ENCODE data around the gene BSPRY. TPM values are rescaled to one million over a fixed set of nuclear protein-coding genes. Genes with fewer than 3 reads are reported as not detected.

Gene BSPRY
- total RNA-seq, 5 donors from 2014 or later (not counting 1 experiment from before 2014, with no cell fraction given), result 0.15 to 0.85 (median 0.26) TPM

GRCh38 chr9:113370806-113371325, 21.5 kb downstream of the BSPRY start:
- H3K4me1 ChIP-seq (ENCODE audit: control insufficient read depth in 1 of 2, extremely low read depth in 1 of 2, insufficient read depth in 2 of 2, low read length in 2 of 2), result peaks cover 0 to 9% of the 10 kb centered on the region in 2 experiments
- H3K4me3 ChIP-seq (ENCODE audit: control insufficient read depth in 1 of 2, extremely low read depth in 1 of 2, low read length in 1 of 2), result no peak overlapping the region
- no peak for ATAC-seq (replicated peaks in 1 of 4)
- Mint-ChIP-seq H3K36me3 (peaks cover 6% of the 10 kb centered on the region), H3K27ac (no peak overlapping the region), H3K27me3 (peaks cover 0 to 9% of the 10 kb centered on the region in 2 donors), H3K9me3 (no peaks in the 10 kb centered on the region), H3K4me3 (no peak overlapping the region), H3K4me1 (peaks cover 13 to 17% (median 13%) of the 10 kb centered on the region in 3 donors)
- ChIA-PET CTCF (no interaction called here), POLR2A (no interaction called here)
- H3K9me3 ChIP-seq, result no peaks in the 10 kb centered on the region
- peaks cover 7 to 28% of the 10 kb centered on the region in 2 donors for H3K36me3 ChIP-seq (ENCODE audit: control insufficient read depth in 2 of 2, extremely low read depth in 1 of 2, insufficient read depth in 1 of 2, low read length in 1 of 2)
- H3K27me3 ChIP-seq (replicated peaks in 1 of 2; ENCODE audit: control insufficient read depth in 2 of 2, extremely low read depth in 1 of 2, insufficient read depth in 2 of 2, low read length in 1 of 2), result no peaks in the 10 kb centered on the region
- WGBS (ENCODE audit: insufficient coverage), result 97% methylated on average over 8 of the region's 8 CpGs
- no peak overlapping the region for H3K27ac ChIP-seq (ENCODE audit: low read length)
- DNase-seq, result no peak

- POLR2A ChIA-PET, result no interaction called here
- no peaks in the 10 kb centered on the region for H3K9me3 ChIP-seq
- Mint-ChIP-seq H3K4me1 (peaks cover 13 to 17% (median 13%) of the 10 kb centered on the region in 3 donors), H3K27ac (no peak overlapping the region), H3K9me3 (no peaks in the 10 kb centered on the region), H3K27me3 (peaks cover 0 to 9% of the 10 kb centered on the region in 2 donors), H3K36me3 (peaks cover 6% of the 10 kb centered on the region), H3K4me3 (no peak overlapping the region)
- peaks cover 7 to 28% of the 10 kb centered on the region in 2 donors for H3K36me3 ChIP-seq (ENCODE audit: control insufficient read depth in 2 of 2, extremely low read depth in 1 of 2, insufficient read depth in 1 of 2, low read length in 1 of 2)
- no peak for DNase-seq
- WGBS (ENCODE audit: insufficient coverage), result 94% methylated on average over 3 of the region's 5 CpGs
- H3K4me1 ChIP-seq (ENCODE audit: control insufficient read depth in 1 of 2, extremely low read depth in 1 of 2, insufficient read depth in 2 of 2, low read length in 2 of 2), result peaks cover 0 to 17% of the 10 kb centered on the region in 2 experiments
- H3K27me3 ChIP-seq (replicated peaks in 1 of 2; ENCODE audit: control insufficient read depth in 2 of 2, extremely low read depth in 1 of 2, insufficient read depth in 2 of 2, low read length in 1 of 2), result no peaks in the 10 kb centered on the region
- no peak overlapping the region for H3K4me3 ChIP-seq (ENCODE audit: control insufficient read depth in 1 of 2, extremely low read depth in 1 of 2, low read length in 1 of 2)
- ATAC-seq (replicated peaks in 1 of 4), result no peak
- no peak overlapping the region for H3K27ac ChIP-seq (ENCODE audit: low read length)
- CTCF ChIA-PET, result interaction anchor here in 1 of 2 donors (0.6 kb wide), 1 partner anchor 93 kb away, joined by 3 read pairs; no protein-coding TSS in a partner anchor
Observed at GRCh38 chr9:113372059-113372458, 22.7 kb downstream of the BSPRY start.

- Histone ChIP-seq H3K27me3 (replicated peaks in 1 of 2; ENCODE audit: control insufficient read depth in 2 of 2, extremely low read depth in 1 of 2, insufficient read depth in 2 of 2, low read length in 1 of 2) (no peaks in the 10 kb centered on the region), H3K4me3 (ENCODE audit: control insufficient read depth in 1 of 2, extremely low read depth in 1 of 2, low read length in 1 of 2) (no peak overlapping the region), H3K4me1 (ENCODE audit: control insufficient read depth in 1 of 2, extremely low read depth in 1 of 2, insufficient read depth in 2 of 2, low read length in 2 of 2) (peaks cover 0 to 22% of the 10 kb centered on the region in 2 experiments), H3K36me3 (ENCODE audit: control insufficient read depth in 2 of 2, extremely low read depth in 1 of 2, insufficient read depth in 1 of 2, low read length in 1 of 2) (peaks cover 7 to 28% of the 10 kb centered on the region in 2 donors), H3K27ac (ENCODE audit: low read length) (no peak overlapping the region), H3K9me3 (no peaks in the 10 kb centered on the region)
- H3K4me3 Mint-ChIP-seq, result no peak overlapping the region
- H3K36me3 Mint-ChIP-seq, result peaks cover 6% of the 10 kb centered on the region
- H3K4me1 Mint-ChIP-seq, result peaks cover 13 to 17% (median 13%) of the 10 kb centered on the region in 3 donors
- no peaks in the 10 kb centered on the region for H3K9me3 Mint-ChIP-seq
- ChIA-PET CTCF (no interaction called here), POLR2A (no interaction called here)
- no peak overlapping the region for H3K27ac Mint-ChIP-seq
- WGBS (ENCODE audit: insufficient coverage), result 69% methylated on average over 2 of the region's 3 CpGs
- ATAC-seq (replicated peaks in 1 of 4) (no peak), DNase-seq (no peak)
- H3K27me3 Mint-ChIP-seq, result peaks cover 0 to 9% of the 10 kb centered on the region in 2 donors
Observed at GRCh38 chr9:113373256-113373655, 23.9 kb downstream of the BSPRY start.

GRCh38 chr9:113373676-113374392, 24.5 kb downstream of the BSPRY start:
- Mint-ChIP-seq H3K27ac (no peak overlapping the region), H3K4me3 (no peak overlapping the region)
- CTCF ChIA-PET, result no interaction called here

GRCh38 chr9:113375057-113376023, 26.0 kb downstream of the BSPRY start:
- Histone ChIP-seq H3K36me3 (ENCODE audit: control insufficient read depth in 2 of 2, extremely low read depth in 1 of 2, insufficient read depth in 1 of 2, low read length in 1 of 2) (peaks cover 7 to 28% of the 10 kb centered on the region in 2 donors), H3K4me3 (ENCODE audit: control insufficient read depth in 1 of 2, extremely low read depth in 1 of 2, low read length in 1 of 2) (no peak overlapping the region), H3K4me1 (ENCODE audit: control insufficient read depth in 1 of 2, extremely low read depth in 1 of 2, insufficient read depth in 2 of 2, low read length in 2 of 2) (peaks cover 0 to 22% of the 10 kb centered on the region in 2 experiments), H3K27ac (ENCODE audit: low read length) (no peak overlapping the region), H3K9me3 (no peaks in the 10 kb centered on the region), H3K27me3 (replicated peaks in 1 of 2; ENCODE audit: control insufficient read depth in 2 of 2, extremely low read depth in 1 of 2, insufficient read depth in 2 of 2, low read length in 1 of 2) (no peaks in the 10 kb centered on the region)
- H3K27me3 Mint-ChIP-seq, result peaks cover 0 to 7% of the 10 kb centered on the region in 2 donors
- H3K36me3 Mint-ChIP-seq, result peaks cover 6% of the 10 kb centered on the region
- ChIA-PET POLR2A (interaction anchor here in 1 of 2 donors (0.6 to 0.7 kb wide), 2 partner anchors 22 to 173 kb away, joined by 3 to 5 read pairs; no protein-coding TSS in a partner anchor), CTCF (interaction anchor here in 1 of 2 donors (0.6 kb wide), 1 partner anchor 196 kb away, joined by 9 read pairs; no protein-coding TSS in a partner anchor)
- DNase-seq, result no peak
- no peaks in the 10 kb centered on the region for H3K9me3 Mint-ChIP-seq
- no peak for ATAC-seq (replicated peaks in 1 of 4)
- peaks cover 13 to 17% (median 13%) of the 10 kb centered on the region in 3 donors for H3K4me1 Mint-ChIP-seq
- WGBS (ENCODE audit: insufficient coverage), result 100% methylated on average over 3 of the region's 6 CpGs
- H3K4me3 Mint-ChIP-seq, result peak overlapping the region; percentile 76 to 84 (median 83)
- H3K27ac Mint-ChIP-seq, result peak overlapping the region; percentile 34 to 88

More at GRCh38 chr9:113373676-113374392, 24.5 kb downstream of the BSPRY start:
- Histone ChIP-seq H3K9me3 (no peaks in the 10 kb centered on the region), H3K36me3 (ENCODE audit: control insufficient read depth in 2 of 2, extremely low read depth in 1 of 2, insufficient read depth in 1 of 2, low read length in 1 of 2) (peaks cover 7 to 28% of the 10 kb centered on the region in 2 donors), H3K27ac (ENCODE audit: low read length) (no peak overlapping the region), H3K4me1 (ENCODE audit: control insufficient read depth in 1 of 2, extremely low read depth in 1 of 2, insufficient read depth in 2 of 2, low read length in 2 of 2) (peaks cover 0 to 22% of the 10 kb centered on the region in 2 experiments), H3K27me3 (replicated peaks in 1 of 2; ENCODE audit: control insufficient read depth in 2 of 2, extremely low read depth in 1 of 2, insufficient read depth in 2 of 2, low read length in 1 of 2) (no peaks in the 10 kb centered on the region), H3K4me3 (ENCODE audit: control insufficient read depth in 1 of 2, extremely low read depth in 1 of 2, low read length in 1 of 2) (no peak overlapping the region)
- Mint-ChIP-seq H3K4me1 (peaks cover 13 to 17% (median 13%) of the 10 kb centered on the region in 3 donors), H3K27me3 (peaks cover 0 to 7% of the 10 kb centered on the region in 2 donors), H3K36me3 (peaks cover 6% of the 10 kb centered on the region), H3K9me3 (no peaks in the 10 kb centered on the region)
- 98% methylated on average over 18 of the region's 24 CpGs for WGBS (ENCODE audit: insufficient coverage)
- POLR2A ChIA-PET, result no interaction called here
- DNase-seq, result no peak
- no peak for ATAC-seq (replicated peaks in 1 of 4)

All from T-cell (primary cell).